ENCODE results near the gene COL6A5.

COL6A5 gene

GRCh38 chr3:130522399-130522798, 176.9 kb downstream of the COL6A5 start:
- no peak for DNase-seq

- no peak for DNase-seq
These were observed 182.0 kb downstream of the COL6A5 start for GRCh38 chr3:130527426-130527825.

- no peak for DNase-seq
These were observed 182.6 kb downstream of the COL6A5 start for GRCh38 chr3:130528120-130528519.

GRCh38 chr3:130529486-130530215, 184.2 kb downstream of the COL6A5 start:
- DNase-seq: no peak

GRCh38 chr3:130533247-130533646, 187.8 kb downstream of the COL6A5 start:
- no peak for DNase-seq

Measured in NCI-H345 (cell line).